Loucy (cell line): ENCODE results near the gene SART1.

ENCODE experiments used
- H2AFZ ChIP-seq: fragments of 200-600 bp; sonication (generic); 2 replicates; pipeline ENCODE4 v1.6.0; 2016; ENCODE audit warnings: antibody characterized with exemption, mild to moderate bottlenecking, low read length, moderate library complexity
- H3F3A ChIP-seq: fragments of 200-600 bp; 2 replicates; pipeline ENCODE4 v1.6.0; 2016; ENCODE audit warnings: antibody characterized with exemption, low read depth, mild to moderate bottlenecking
- H3K27me3 ChIP-seq: fragments of 200-600 bp; sonication (generic); 2 replicates; pipeline ENCODE4 v1.6.1; 2014; ENCODE audit warnings: low read length, mild to moderate bottlenecking; ENCODE audit not compliant: insufficient read depth, poor library complexity, severe bottlenecking
- H3K36me3 ChIP-seq: fragments of 200-600 bp; sonication (generic); 2 replicates; pipeline ENCODE4 v1.6.1; 2016; ENCODE audit warnings: low read length; ENCODE audit not compliant: insufficient read depth
- H3K4me1 ChIP-seq: fragments of 200-600 bp; sonication (generic); 2 replicates; pipeline ENCODE4 v1.5.1; 2014; ENCODE audit warnings: low read length, mild to moderate bottlenecking; ENCODE audit not compliant: insufficient read depth, poor library complexity, severe bottlenecking
- H3K4me2 ChIP-seq: fragments of 200-600 bp; sonication (generic); 2 replicates; pipeline ENCODE4 v1.6.0; 2014; ENCODE audit warnings: antibody characterized with exemption, low read length, low read depth, mild to moderate bottlenecking; ENCODE audit not compliant: poor library complexity, severe bottlenecking
- H3K4me3 ChIP-seq: fragments of 200-600 bp; sonication (generic); 2 replicates; pipeline ENCODE4 v1.5.1; 2014; ENCODE audit warnings: low read length, mild to moderate bottlenecking, mixed read lengths; ENCODE audit not compliant: poor library complexity, severe bottlenecking
- H3K79me2 ChIP-seq: fragments of 200-600 bp; sonication (generic); 2 replicates; pipeline ENCODE4 v1.6.1; 2014; ENCODE audit warnings: low read length; ENCODE audit not compliant: insufficient read depth
- H3K9ac ChIP-seq: fragments of 200-600 bp; sonication (generic); 2 replicates; pipeline ENCODE4 v1.6.0; 2014; ENCODE audit warnings: mild to moderate bottlenecking, low read depth, low read length, moderate library complexity; ENCODE audit not compliant: poor library complexity, severe bottlenecking
- H3K9me2 ChIP-seq: fragments of 200-600 bp; sonication (generic); replicated peaks from 2 replicates; pipeline ENCODE4 v1.6.1; 2016; ENCODE audit warnings: low read depth, low read length, mixed read lengths
- H3K9me3 ChIP-seq: fragments of 200-600 bp; sonication (generic); 2 replicates; pipeline ENCODE4 v1.6.1; 2014; ENCODE audit warnings: mild to moderate bottlenecking, antibody characterized with exemption, low read length, low read depth; ENCODE audit not compliant: insufficient read depth
- H4K20me1 ChIP-seq: fragments of 200-600 bp; sonication (generic); 2 replicates; pipeline ENCODE4 v1.6.0; 2014; ENCODE audit warnings: antibody characterized with exemption, low read length, mild to moderate bottlenecking; ENCODE audit not compliant: insufficient read depth, poor library complexity, severe bottlenecking
- CTCF ChIP-seq: fragments of 200-600 bp; sonication (generic); conservative IDR thresholded peaks from 2 replicates; pipeline ENCODE4 v1.5.1; 2014; ENCODE audit warnings: mild to moderate bottlenecking, antibody characterized with exemption, low read length
- EZH2phosphoT487 ChIP-seq: fragments of 200-600 bp; IDR thresholded peaks from 2 replicates; pipeline ENCODE4 v1.6.1; 2018; ENCODE audit warnings: antibody characterized with exemption, mild to moderate bottlenecking, moderate library complexity, borderline replicate concordance

The SART1 gene

GRCh38 chr11:65927904-65928397 is 33.6 kb upstream of the SART1 start:
- peaks cover 3% of the 10 kb centered on the region; the same call in 1 of the 2 replicates for H3F3A ChIP-seq
- peak overlapping the region; percentile 76 for H3K4me2 ChIP-seq
- peak overlapping the region; percentile 72 for H2AFZ ChIP-seq
- no peaks in the 10 kb centered on the region for H4K20me1 ChIP-seq
- no peaks in the 10 kb centered on the region for H3K9me2 ChIP-seq
- H3K79me2 ChIP-seq = no peaks in the 10 kb centered on the region
- H3K9me3 ChIP-seq = no peaks in the 10 kb centered on the region
- peak overlapping the region; percentile 55 for H3K9ac ChIP-seq
- peak overlapping the region; percentile 58 for H3K4me3 ChIP-seq
- TF ChIP-seq CTCF (no peak), EZH2phosphoT487 (no peak)
- no peaks in the 10 kb centered on the region for H3K36me3 ChIP-seq
- H3K27me3 ChIP-seq = no peaks in the 10 kb centered on the region
- peaks cover 23% of the 10 kb centered on the region for H3K4me1 ChIP-seq

GRCh38 chr11:65928667-65929066 is 32.9 kb upstream of the SART1 start:
- peaks cover 23% of the 10 kb centered on the region for H3K4me1 ChIP-seq
- H3K4me3 ChIP-seq = peak overlapping the region; percentile 58
- H3K9me2 ChIP-seq = no peaks in the 10 kb centered on the region
- H3K9ac ChIP-seq = peak overlapping the region; percentile 55
- TF ChIP-seq EZH2phosphoT487 (no peak), CTCF (no peak)
- no peaks in the 10 kb centered on the region for H4K20me1 ChIP-seq
- H3K4me2 ChIP-seq = peak overlapping the region; percentile 76
- no peaks in the 10 kb centered on the region for H3K27me3 ChIP-seq
- H2AFZ ChIP-seq = no peak overlapping the region
- H3K9me3 ChIP-seq = no peaks in the 10 kb centered on the region
- no peaks in the 10 kb centered on the region for H3K79me2 ChIP-seq
- peaks cover 3% of the 10 kb centered on the region; the same call in 1 of the 2 replicates for H3F3A ChIP-seq
- no peaks in the 10 kb centered on the region for H3K36me3 ChIP-seq

GRCh38 chr11:65931773-65932557 is 29.6 kb upstream of the SART1 start:
- Histone ChIP-seq H3K9me3 (no peaks in the 10 kb centered on the region), H4K20me1 (no peaks in the 10 kb centered on the region), H3F3A (peaks cover 3% of the 10 kb centered on the region; the same call in 1 of the 2 replicates), H3K4me2 (peak overlapping the region; percentile 43), H3K9ac (peak overlapping the region; percentile 5), H3K4me1 (peaks cover 23% of the 10 kb centered on the region), H2AFZ (peak overlapping the region; percentile 47), H3K4me3 (no peak overlapping the region), H3K9me2 (no peaks in the 10 kb centered on the region), H3K27me3 (no peaks in the 10 kb centered on the region), H3K79me2 (no peaks in the 10 kb centered on the region), H3K36me3 (no peaks in the 10 kb centered on the region)
- TF ChIP-seq CTCF (0 out of 2 replicates have a peak, but pooled peaks have one; percentile 26), EZH2phosphoT487 (no peak)
